H1 (cell line): Measurements from ENCODE around the gene TINAGL1.

ENCODE experiments used
- CEBPB ChIP-seq: IDR thresholded peaks from 2 replicates; pipeline ENCODE4 v1.6.1; 2012; ENCODE audit warnings: low read depth, low read length
- CHD1 ChIP-seq: IDR thresholded peaks from 2 replicates; pipeline ENCODE4 v1.6.1; 2012; ENCODE audit warnings: low read depth, low read length, improper control_type of control experiment
- CTCF ChIP-seq, 3 experiments: IDR thresholded peaks; 1 replicate in 2 of 3; 2 replicates in 1 of 3; pipeline versions ENCODE4 v1.5.1 to v1.6.1; 2011; ENCODE audit warnings: low read length in 3 of 3, mild to moderate bottlenecking in 3 of 3, inconsistent platforms in 2 of 3, low read depth in 1 of 3, moderate library complexity in 1 of 3; ENCODE audit not compliant: insufficient read depth in 1 of 3; ENCODE audit errors: control extremely low read depth in 1 of 3
- EZH2 ChIP-seq: fragments of 200-600 bp; sonication (generic); IDR thresholded peaks from 2 replicates; pipeline ENCODE4 v1.7.1; 2012; ENCODE audit warnings: low read depth, mild to moderate bottlenecking, moderate library complexity, low read length, inconsistent platforms; ENCODE audit not compliant: severe bottlenecking
- GABPA ChIP-seq: IDR thresholded peaks from 2 replicates; pipeline ENCODE4 v1.6.1; 2011; ENCODE audit warnings: mild to moderate bottlenecking, low read length, moderate library complexity, borderline replicate concordance; ENCODE audit not compliant: insufficient read depth
- HDAC6 ChIP-seq: IDR thresholded peaks from one replicate; pipeline ENCODE4 v1.7.1; 2012; ENCODE audit warnings: low read depth, mild to moderate bottlenecking, inconsistent platforms, low read length, moderate library complexity
- JUN ChIP-seq: IDR thresholded peaks from 2 replicates; pipeline ENCODE4 v1.6.1; 2011; ENCODE audit warnings: low read depth, mild to moderate bottlenecking, improper control_type of control experiment, low read length
- MAX ChIP-seq: IDR thresholded peaks from 2 replicates; pipeline ENCODE4 v1.6.1; 2012; ENCODE audit warnings: inconsistent platforms
- RXRA ChIP-seq: IDR thresholded peaks from 2 replicates; pipeline ENCODE4 v1.6.1; 2011; ENCODE audit warnings: low read depth, mild to moderate bottlenecking, low read length, moderate library complexity; ENCODE audit not compliant: insufficient read depth
- SIN3A ChIP-seq, 2 experiments: IDR thresholded peaks in 1 of 2; conservative IDR thresholded peaks in 1 of 2; 2 replicates each; pipeline ENCODE4 v1.6.1; 2011 to 2012; ENCODE audit warnings: low read length in 2 of 2, improper control_type of control experiment in 1 of 2, low read depth in 1 of 2, mild to moderate bottlenecking in 1 of 2
- SP1 ChIP-seq: IDR thresholded peaks from 2 replicates; pipeline ENCODE4 v1.6.1; 2011; ENCODE audit warnings: low read depth, low read length
- SP2 ChIP-seq: IDR thresholded peaks from 2 replicates; pipeline ENCODE4 v1.6.1; 2012; ENCODE audit warnings: mild to moderate bottlenecking, low read length, inconsistent platforms
- TF ChIP-seq, protein P1 (sequence below): IDR thresholded peaks from 2 replicates; pipeline ENCODE4 v1.6.1; 2011; ENCODE audit warnings: low read depth, mild to moderate bottlenecking, low read length; ENCODE audit not compliant: insufficient read depth

GRCh38 chr1:31562707-31563360 is 13.5 kb upstream of the TINAGL1 start:
- TF ChIP-seq CTCF (IDR thresholded peaks at IDR 0.05; ENCODE audit: control extremely low read depth in 1 of 3, insufficient read depth in 1 of 3, low read depth in 1 of 3, low read length in 3 of 3) = no peak
- no peak for TF ChIP-seq SIN3A (conservative IDR thresholded peaks at IDR 0.05 in 1 of 2, IDR thresholded peaks at IDR 0.05 in 1 of 2; ENCODE audit: low read depth in 1 of 2, low read length in 2 of 2)
- TF ChIP-seq HDAC6 = no peak
- no peak for TF ChIP-seq CEBPB
- TF ChIP-seq SP1 = peak; percentile 36; the same call in 1 of the 2 replicates
- TF ChIP-seq SP2 = no peak
- TF ChIP-seq CHD1 = no peak
- no peak for TF ChIP-seq MAX
- no peak for TF ChIP-seq EZH2
- TF ChIP-seq JUN = no peak
- no peak for TF ChIP-seq RXRA
- TF ChIP-seq, protein P1, sequence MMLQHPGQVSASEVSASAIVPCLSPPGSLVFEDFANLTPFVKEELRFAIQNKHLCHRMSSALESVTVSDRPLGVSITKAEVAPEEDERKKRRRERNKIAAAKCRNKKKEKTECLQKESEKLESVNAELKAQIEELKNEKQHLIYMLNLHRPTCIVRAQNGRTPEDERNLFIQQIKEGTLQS = no peak
- no peak for TF ChIP-seq GABPA
